ENCODE results near the gene BRAP.

Gene BRAP

GRCh38 chr12:111691262-111691661, 5.5 kb upstream of the BRAP start:
- Histone ChIP-seq H3K79me2 (ENCODE audit: insufficient read depth, low read length) (no peaks in the 10 kb centered on the region), H3K27ac (ENCODE audit: low read depth, low read length, poor library complexity, severe bottlenecking) (no peak overlapping the region), H3K4me2 (ENCODE audit: low read length) (no peak overlapping the region), H3F3A (ENCODE audit: insufficient read depth, low read length) (no peaks in the 10 kb centered on the region), H3K9me2 (ENCODE audit: low read depth, low read length) (no peaks in the 10 kb centered on the region), H4K20me1 (ENCODE audit: insufficient read depth, low read length) (no peaks in the 10 kb centered on the region), H3K9me3 (ENCODE audit: low read length) (no peaks in the 10 kb centered on the region), H3K4me3 (ENCODE audit: low read depth, low read length, poor library complexity, severe bottlenecking) (no peak overlapping the region), H3K27me3 (ENCODE audit: insufficient read depth, low read length) (no peaks in the 10 kb centered on the region), H3K36me3 (ENCODE audit: insufficient read depth, low read length) (no peaks in the 10 kb centered on the region), H3K9ac (ENCODE audit: low read length) (no peak overlapping the region), H2AFZ (ENCODE audit: low read length) (no peak overlapping the region), H3K4me1 (ENCODE audit: insufficient read depth, low read length, severe bottlenecking) (peaks cover 9% of the 10 kb centered on the region)
- TF ChIP-seq EZH2 (IDR thresholded peaks at IDR 0.05; ENCODE audit: borderline replicate concordance, low read length) (no peak), CTCF (IDR thresholded peaks at IDR 0.05; ENCODE audit: low read length) (no peak)

- no peak overlapping the region for H3K9ac ChIP-seq (ENCODE audit: low read length)
- H3F3A ChIP-seq (ENCODE audit: insufficient read depth, low read length): no peaks in the 10 kb centered on the region
- H4K20me1 ChIP-seq (ENCODE audit: insufficient read depth, low read length): no peaks in the 10 kb centered on the region
- H3K79me2 ChIP-seq (ENCODE audit: insufficient read depth, low read length): peaks cover 12% of the 10 kb centered on the region
- no peaks in the 10 kb centered on the region for H3K9me2 ChIP-seq (ENCODE audit: low read depth, low read length)
- TF ChIP-seq EZH2 (IDR thresholded peaks at IDR 0.05; ENCODE audit: borderline replicate concordance, low read length) (no peak), CTCF (IDR thresholded peaks at IDR 0.05; ENCODE audit: low read length) (no peak)
- H3K27ac ChIP-seq (ENCODE audit: low read depth, low read length, poor library complexity, severe bottlenecking): no peak overlapping the region
- H3K36me3 ChIP-seq (ENCODE audit: insufficient read depth, low read length): peaks cover 2% of the 10 kb centered on the region; the same call in 1 of the 2 replicates
- H3K9me3 ChIP-seq (ENCODE audit: low read length): no peaks in the 10 kb centered on the region
- H3K4me3 ChIP-seq (ENCODE audit: low read depth, low read length, poor library complexity, severe bottlenecking): no peak overlapping the region
- H2AFZ ChIP-seq (ENCODE audit: low read length): no peak overlapping the region
- H3K4me1 ChIP-seq (ENCODE audit: insufficient read depth, low read length, severe bottlenecking): peaks cover 21% of the 10 kb centered on the region
- no peak overlapping the region for H3K4me2 ChIP-seq (ENCODE audit: low read length)
- H3K27me3 ChIP-seq (ENCODE audit: insufficient read depth, low read length): no peaks in the 10 kb centered on the region
Measured at GRCh38 chr12:111687952-111688351, 2.2 kb upstream of the BRAP start.

GRCh38 chr12:111687255-111687654, 1.5 kb upstream of the BRAP start:
- H2AFZ ChIP-seq (ENCODE audit: low read length): no peak overlapping the region
- no peaks in the 10 kb centered on the region for H3F3A ChIP-seq (ENCODE audit: insufficient read depth, low read length)
- peaks cover 6% of the 10 kb centered on the region for H3K36me3 ChIP-seq (ENCODE audit: insufficient read depth, low read length)
- peak overlapping the region; percentile 99 for H3K4me3 ChIP-seq (ENCODE audit: low read depth, low read length, poor library complexity, severe bottlenecking)
- H3K79me2 ChIP-seq (ENCODE audit: insufficient read depth, low read length): peaks cover 12% of the 10 kb centered on the region
- peak; percentile 53 for TF ChIP-seq CTCF (IDR thresholded peaks at IDR 0.05; ENCODE audit: low read length)
- no peak for TF ChIP-seq EZH2 (IDR thresholded peaks at IDR 0.05; ENCODE audit: borderline replicate concordance, low read length)
- H3K9ac ChIP-seq (ENCODE audit: low read length): peak overlapping the region; percentile 99; the same call in 1 of the 2 replicates
- no peaks in the 10 kb centered on the region for H3K9me2 ChIP-seq (ENCODE audit: low read depth, low read length)
- H3K4me1 ChIP-seq (ENCODE audit: insufficient read depth, low read length, severe bottlenecking): peaks cover 21% of the 10 kb centered on the region
- no peaks in the 10 kb centered on the region for H4K20me1 ChIP-seq (ENCODE audit: insufficient read depth, low read length)
- H3K27me3 ChIP-seq (ENCODE audit: insufficient read depth, low read length): no peaks in the 10 kb centered on the region
- peak overlapping the region; percentile 87 for H3K4me2 ChIP-seq (ENCODE audit: low read length)
- no peak overlapping the region for H3K27ac ChIP-seq (ENCODE audit: low read depth, low read length, poor library complexity, severe bottlenecking)
- no peaks in the 10 kb centered on the region for H3K9me3 ChIP-seq (ENCODE audit: low read length)
